Thymus (tissue), 11 donors: ENCODE results near the gene EHBP1L1. TPM values are rescaled to one million over a fixed set of nuclear protein-coding genes. Genes with fewer than 3 reads are reported as not detected.

Experiments used
- DNase-seq, 9 donors: peaks; one replicate each; pipeline ENCODE4 v3.0.0-alpha.2; 2013; ENCODE audit warnings: low spot score in 9 of 9, low read depth in 6 of 9, missing footprints in 1 of 9
- H3K27ac ChIP-seq, 2 donors: one replicate each; pipeline ENCODE4 v1.5.1; 2013; ENCODE audit warnings: control low read depth in 1 of 2, low read depth in 1 of 2, low read length in 1 of 2, mild to moderate bottlenecking in 1 of 2, moderate library complexity in 1 of 2
- H3K27me3 ChIP-seq, 2 donors: one replicate each; pipeline ENCODE4 v1.5.1; 2013; ENCODE audit warnings: low read length in 1 of 2; ENCODE audit not compliant: control insufficient read depth in 2 of 2, insufficient read depth in 1 of 2
- H3K36me3 ChIP-seq, 2 donors: one replicate each; pipeline ENCODE4 v1.5.1; 2013; ENCODE audit warnings: low read length in 1 of 2, mild to moderate bottlenecking in 1 of 2, moderate library complexity in 1 of 2; ENCODE audit not compliant: control insufficient read depth in 2 of 2, insufficient read depth in 2 of 2
- H3K4me1 ChIP-seq, 2 donors: one replicate each; pipeline ENCODE4 v1.5.1; 2013; ENCODE audit warnings: low read length in 2 of 2; ENCODE audit not compliant: control insufficient read depth in 2 of 2, insufficient read depth in 2 of 2
- H3K4me3 ChIP-seq, 2 donors: one replicate each; pipeline ENCODE4 v1.5.1; 2013; ENCODE audit warnings: low read length in 2 of 2, control low read depth in 1 of 2, mild to moderate bottlenecking in 1 of 2
- H3K9me3 ChIP-seq, 2 donors: one replicate each; pipeline ENCODE4 v1.5.1; 2013; ENCODE audit warnings: low read length in 1 of 2, mild to moderate bottlenecking in 1 of 2; ENCODE audit not compliant: control insufficient read depth in 2 of 2, insufficient read depth in 1 of 2
- whole genome bisulfite sequencing: extraction: QIAGEN DNeasy Blood & Tissue Kit; methylation state at CpG from one replicate; pipeline ENCODE4 v1.1.7; 2013; 5-methylcytosine and 5-hydroxymethylcytosine counted together
- polyA plus RNA-seq: library from polyadenylated mRNA; stranded (reverse); fragments of 200-250 nt; gene quantifications from one replicate; pipeline ENCODE4 v1.2.3, GENCODE V29; 2013
- total RNA-seq: library from RNA; stranded (reverse); fragments of 120-200 nt; gene quantifications from one replicate; pipeline ENCODE4 v1.2.4, GENCODE V29; 2013
- donor health status: healthy.

Gene EHBP1L1
- total and polyA plus RNA-seq, 2 donors = 19.9 to 66.5 TPM

- no peak for DNase-seq
- Histone ChIP-seq H3K4me3 (no peak overlapping the region), H3K36me3 (peaks cover 70 to 77% of the 10 kb centered on the region in 2 donors), H3K27ac (no peak overlapping the region), H3K27me3 (no peaks in the 10 kb centered on the region), H3K4me1 (peaks cover 0 to 9% of the 10 kb centered on the region in 2 donors), H3K9me3 (no peaks in the 10 kb centered on the region)
- 98% methylated on average over 1 of the region's 1 CpG for WGBS
Measured at GRCh38 chr11:65604258-65604657, 28.4 kb downstream of the EHBP1L1 start.

- WGBS = 95% methylated on average over 67 of the region's 67 CpGs
- Histone ChIP-seq H3K36me3 (peaks cover 67 to 85% of the 10 kb centered on the region in 2 donors), H3K27me3 (no peaks in the 10 kb centered on the region), H3K4me1 (peaks cover 7 to 34% of the 10 kb centered on the region in 2 donors), H3K9me3 (no peaks in the 10 kb centered on the region), H3K4me3 (no peak overlapping the region), H3K27ac (peak overlapping the region in 1 of 2 donors; percentile 18)
- DNase-seq = peak in 3 of 9 donors; percentile 50 to 74 (median 69)
Measured at GRCh38 chr11:65606876-65607613, 31.2 kb downstream of the EHBP1L1 start.

- H3K36me3 ChIP-seq = peaks cover 74 to 87% of the 10 kb centered on the region in 2 donors
Measured at GRCh38 chr11:65607614-65608426, 32.0 kb downstream of the EHBP1L1 start.

GRCh38 chr11:65609229-65609628 is 33.4 kb downstream of the EHBP1L1 start:
- peaks cover 66 to 76% of the 10 kb centered on the region in 2 donors for H3K36me3 ChIP-seq
- no peak overlapping the region for H3K27ac ChIP-seq
- WGBS = 94% methylated on average over 3 of the region's 3 CpGs
- peaks cover 0 to 3% of the 10 kb centered on the region in 2 donors for H3K9me3 ChIP-seq
- no peaks in the 10 kb centered on the region for H3K27me3 ChIP-seq
- H3K4me1 ChIP-seq = peaks cover 21 to 52% of the 10 kb centered on the region in 2 donors
- no peak overlapping the region for H3K4me3 ChIP-seq
- DNase-seq = no peak

More at GRCh38 chr11:65607614-65608426, 32.0 kb downstream of the EHBP1L1 start:
- no peak for DNase-seq
- no peaks in the 10 kb centered on the region for H3K27me3 ChIP-seq
- H3K27ac ChIP-seq = no peak overlapping the region
- H3K9me3 ChIP-seq = no peaks in the 10 kb centered on the region
- no peak overlapping the region for H3K4me3 ChIP-seq
- WGBS = 96% methylated on average over 37 of the region's 37 CpGs
- peaks cover 15 to 42% of the 10 kb centered on the region in 2 donors for H3K4me1 ChIP-seq

- H3K27ac ChIP-seq = peak overlapping the region in 1 of 2 donors; percentile 15
- WGBS = 96% methylated on average over 5 of the region's 5 CpGs
- peaks cover 21 to 52% of the 10 kb centered on the region in 2 donors for H3K4me1 ChIP-seq
- no peaks in the 10 kb centered on the region for H3K27me3 ChIP-seq
- peaks cover 63 to 71% of the 10 kb centered on the region in 2 donors for H3K36me3 ChIP-seq
- no peak for DNase-seq
- H3K4me3 ChIP-seq = no peak overlapping the region
- H3K9me3 ChIP-seq = peaks cover 0 to 3% of the 10 kb centered on the region in 2 donors
Measured at GRCh38 chr11:65609665-65610064, 33.8 kb downstream of the EHBP1L1 start.

- no peak for DNase-seq
- Histone ChIP-seq H3K27me3 (no peaks in the 10 kb centered on the region), H3K27ac (no peak overlapping the region), H3K4me1 (peaks cover 21 to 56% of the 10 kb centered on the region in 2 donors), H3K9me3 (peaks cover 0 to 3% of the 10 kb centered on the region in 2 donors), H3K4me3 (no peak overlapping the region), H3K36me3 (peaks cover 56 to 64% of the 10 kb centered on the region in 2 donors)
- 82% methylated on average over 6 of the region's 6 CpGs for WGBS
Measured at GRCh38 chr11:65610404-65610803, 34.6 kb downstream of the EHBP1L1 start.

DNA sequence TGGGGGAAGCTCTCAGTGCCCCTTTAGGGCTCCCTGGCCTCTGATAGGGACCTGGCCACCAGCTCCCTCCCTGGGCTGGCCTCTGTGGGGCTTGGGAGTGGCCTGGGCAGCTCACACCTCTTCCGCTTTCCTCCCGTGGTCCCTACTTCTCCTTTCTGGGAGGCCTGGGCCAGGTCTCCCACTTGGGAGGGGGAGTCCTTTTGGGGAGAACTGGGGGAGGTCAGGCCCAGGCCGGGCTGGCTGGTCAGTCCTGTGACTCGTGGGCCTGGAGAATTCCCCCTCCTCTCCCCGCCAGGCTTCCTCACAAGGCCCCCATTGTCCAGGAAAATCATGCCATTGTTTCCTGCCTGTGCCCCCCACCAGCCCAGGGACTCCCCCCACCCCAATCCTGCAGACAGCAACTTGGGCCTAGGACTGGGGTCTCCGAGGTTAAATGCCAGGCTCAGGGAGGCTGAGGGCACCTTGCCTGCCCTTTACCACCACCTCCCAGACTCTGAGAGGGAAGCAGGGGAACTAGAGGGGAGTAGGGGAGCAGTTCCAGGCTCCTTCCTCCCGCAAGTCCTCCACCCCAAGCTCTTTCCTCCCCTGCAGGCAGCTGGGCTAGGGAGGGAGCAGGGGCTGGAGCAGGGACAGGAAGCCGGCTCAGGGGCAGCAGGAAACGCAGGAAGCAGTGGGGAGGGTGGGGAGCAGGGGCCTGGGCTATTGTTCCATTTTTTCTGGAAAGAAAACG is 35.3 kb downstream of the EHBP1L1 start:
- Histone ChIP-seq H3K4me3 (peak overlapping the region in 1 of 2 donors; percentile 86), H3K4me1 (peaks cover 22 to 57% of the 10 kb centered on the region in 2 donors)
- WGBS = 54% methylated on average over 10 of the region's 10 CpGs

GRCh38 chr11:65611758-65612603 is 36.1 kb downstream of the EHBP1L1 start:
- WGBS = 74% methylated on average over 12 of the region's 12 CpGs
- H3K4me3 ChIP-seq = peak overlapping the region; percentile 86 to 87
- no peak for DNase-seq
- peaks cover 29 to 60% of the 10 kb centered on the region in 2 donors for H3K4me1 ChIP-seq
- H3K27me3 ChIP-seq = no peaks in the 10 kb centered on the region
- peak overlapping the region in 1 of 2 donors; percentile 50 for H3K27ac ChIP-seq
- H3K9me3 ChIP-seq = peaks cover 0 to 3% of the 10 kb centered on the region in 2 donors
- peaks cover 42 to 55% of the 10 kb centered on the region in 2 donors for H3K36me3 ChIP-seq

More for the DNA sequence above, 35.3 kb downstream of the EHBP1L1 start:
- H3K9me3 ChIP-seq = peaks cover 0 to 3% of the 10 kb centered on the region in 2 donors
- H3K27me3 ChIP-seq = no peaks in the 10 kb centered on the region
- peak overlapping the region in 1 of 2 donors; percentile 50 for H3K27ac ChIP-seq
- no peak for DNase-seq
- H3K36me3 ChIP-seq = peaks cover 48 to 56% of the 10 kb centered on the region in 2 donors
